Germinal center (tissue), 1 donor: ENCODE measurements around the gene MBNL3.

ENCODE experiments used
- DNase-seq: peaks from one replicate; pipeline ENCODE4 v3.0.0; 2012; ENCODE audit warnings: mixed read lengths, low spot score

Gene MBNL3, protein sequence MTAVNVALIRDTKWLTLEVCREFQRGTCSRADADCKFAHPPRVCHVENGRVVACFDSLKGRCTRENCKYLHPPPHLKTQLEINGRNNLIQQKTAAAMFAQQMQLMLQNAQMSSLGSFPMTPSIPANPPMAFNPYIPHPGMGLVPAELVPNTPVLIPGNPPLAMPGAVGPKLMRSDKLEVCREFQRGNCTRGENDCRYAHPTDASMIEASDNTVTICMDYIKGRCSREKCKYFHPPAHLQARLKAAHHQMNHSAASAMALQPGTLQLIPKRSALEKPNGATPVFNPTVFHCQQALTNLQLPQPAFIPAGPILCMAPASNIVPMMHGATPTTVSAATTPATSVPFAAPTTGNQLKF

DNA sequence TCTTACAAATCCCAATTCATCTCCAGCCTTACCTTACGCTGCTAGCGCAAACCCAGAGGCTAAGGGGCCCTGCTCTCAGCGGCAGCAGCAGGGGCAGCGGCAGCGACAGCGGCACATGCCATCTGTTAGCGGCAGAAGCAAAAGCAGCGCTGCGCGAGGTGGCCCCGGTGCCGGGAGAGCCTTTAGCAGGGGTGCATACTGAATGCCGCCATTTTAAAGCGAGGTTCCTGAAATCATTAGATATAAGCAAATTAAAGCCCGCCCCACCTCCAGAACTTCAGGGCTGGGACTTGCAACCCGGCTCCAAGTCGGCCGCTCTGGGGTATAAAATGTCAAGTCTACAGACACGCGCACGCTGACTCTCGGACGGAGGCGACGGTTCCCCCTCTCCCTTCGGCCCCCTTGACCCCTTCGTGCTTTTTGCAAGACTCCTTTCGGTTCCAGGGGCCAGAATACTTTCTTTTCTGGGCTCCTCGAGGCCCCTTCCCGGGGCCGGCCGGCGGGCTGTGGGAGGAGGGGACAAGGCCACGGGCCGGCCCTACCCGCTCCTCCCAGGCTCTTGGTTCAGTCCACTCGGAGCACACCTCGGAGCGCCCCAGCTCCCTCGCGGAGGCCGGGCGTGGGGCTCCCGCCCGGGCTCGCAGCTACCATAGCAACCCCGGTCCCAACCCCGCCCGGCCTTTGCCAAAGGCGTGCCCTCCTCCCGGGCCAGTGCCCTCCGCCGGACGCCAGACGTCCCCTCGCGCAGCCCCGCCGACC, at the start of gene MBNL3:
TSS of gene MBNL3 (minus strand) at position 220 of the 759 bp plus-strand sequence. CDS start 49,427 bp downstream, outside the sequence.
- peak; percentile 51 for DNase-seq

DNA sequence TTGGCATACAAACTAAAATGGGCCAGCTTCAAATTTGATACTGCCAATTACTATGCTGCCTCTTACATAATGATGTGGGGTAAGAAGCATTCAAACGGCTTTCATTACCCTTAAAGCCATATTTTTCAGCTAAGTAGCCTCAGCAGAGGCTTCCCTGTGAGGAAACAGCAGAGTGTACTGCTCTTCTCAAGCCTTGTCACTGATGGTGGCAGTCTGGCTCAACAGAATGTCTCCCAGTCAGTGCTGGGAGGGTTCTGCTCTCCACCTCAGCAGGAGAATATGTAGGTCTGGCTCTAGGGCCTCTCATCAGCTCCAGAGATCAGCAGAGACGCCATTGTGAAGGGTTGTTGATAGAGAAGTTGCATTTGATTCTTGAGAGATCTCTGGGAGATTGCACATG, 44.6 kb upstream of the MBNL3 start:
- no peak for DNase-seq

DNA sequence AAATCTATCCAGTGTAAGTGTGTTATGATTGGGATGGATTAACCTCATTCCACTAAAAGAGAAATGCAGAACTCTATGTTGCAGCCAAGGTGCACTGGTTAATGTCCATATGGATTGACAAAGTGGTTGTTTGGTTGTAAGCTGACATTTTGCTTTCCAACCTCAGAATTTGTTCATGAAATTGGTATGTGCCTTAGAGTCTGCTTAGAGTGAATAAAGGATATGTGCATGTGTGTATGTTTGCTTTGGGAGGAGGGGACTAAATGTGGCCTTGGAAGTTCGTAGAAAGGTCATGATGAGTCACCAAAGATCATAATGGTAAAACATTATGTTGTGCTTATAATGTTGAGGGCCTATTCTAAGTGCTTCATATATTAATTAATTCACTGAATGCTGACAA, 44.1 kb upstream of the MBNL3 start:
- DNase-seq = no peak

DNA sequence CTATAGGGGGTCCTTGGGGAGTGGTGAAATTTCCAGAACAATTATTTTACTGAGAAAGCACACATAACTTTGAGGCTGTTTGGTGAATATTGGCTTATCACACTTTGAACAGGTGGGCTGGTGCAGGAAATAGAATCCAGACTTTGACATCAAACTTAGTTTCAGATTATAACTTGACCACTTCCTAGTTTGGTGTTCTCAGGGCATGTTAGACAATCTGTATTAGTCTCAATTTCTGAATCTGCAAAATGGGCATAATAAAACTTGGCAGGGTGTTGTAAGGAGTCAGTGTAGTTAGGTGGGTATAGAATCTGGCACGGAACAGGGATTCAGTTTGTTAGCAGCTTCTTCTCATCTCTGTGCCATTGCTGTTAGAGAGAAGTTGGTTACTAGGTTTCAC, 43.3 kb upstream of the MBNL3 start:
- DNase-seq = no peak

DNA sequence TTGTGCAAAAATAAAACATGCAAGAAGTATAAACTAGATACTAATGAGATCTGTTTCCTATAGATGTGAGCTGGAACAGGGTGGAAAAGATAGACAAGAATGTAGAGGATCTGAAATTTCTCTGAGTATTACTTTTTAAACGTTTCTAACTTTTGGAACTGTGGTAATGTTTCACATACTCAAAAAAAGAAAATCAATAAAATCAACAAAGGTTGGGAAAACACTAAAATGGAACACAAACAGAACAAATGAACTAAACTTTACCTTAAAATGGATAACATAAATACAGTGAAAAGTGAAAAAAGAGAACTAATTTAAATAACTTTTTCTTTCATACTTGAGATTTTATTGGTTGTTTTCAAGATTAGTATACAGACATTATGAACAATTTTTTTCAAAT, 32.0 kb upstream of the MBNL3 start:
- no peak for DNase-seq

DNA sequence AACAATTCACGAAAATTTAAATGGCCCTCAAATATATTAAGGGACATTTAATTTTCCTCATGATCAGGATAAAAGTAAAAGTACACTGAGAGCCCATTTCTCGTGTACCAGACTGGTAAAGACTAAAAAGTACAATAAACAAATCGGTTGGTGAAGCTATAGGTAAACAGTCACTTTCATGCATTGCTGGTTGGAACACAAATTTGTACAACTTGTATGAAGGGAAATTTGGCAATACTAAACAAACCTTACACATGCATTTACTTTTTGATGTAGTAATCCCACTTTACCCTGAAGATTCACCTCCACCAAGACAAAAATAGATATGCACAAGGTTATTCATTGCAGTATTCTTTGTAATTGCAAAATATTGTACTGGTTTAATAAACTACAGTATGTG, 31.4 kb upstream of the MBNL3 start:
- DNase-seq = no peak

DNA sequence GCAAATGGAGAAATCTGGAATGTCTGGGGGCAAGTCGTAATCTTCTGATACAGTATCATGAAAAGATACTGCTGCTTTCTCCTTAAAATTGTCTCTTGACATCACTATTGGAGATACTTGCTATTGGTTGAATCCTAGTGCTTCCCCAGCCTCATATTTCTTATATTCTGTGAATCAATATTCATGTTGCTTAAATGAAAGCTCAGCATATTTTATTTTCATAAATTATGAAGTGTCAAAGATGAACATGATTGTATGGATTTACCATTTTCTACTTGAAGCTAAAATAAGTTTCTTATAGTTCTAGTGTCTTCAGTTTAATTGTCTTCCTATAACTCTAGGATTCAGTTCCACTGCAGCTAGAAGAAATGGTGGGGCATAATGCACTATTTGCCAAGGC, 29.6 kb upstream of the MBNL3 start:
- no peak for DNase-seq

DNA sequence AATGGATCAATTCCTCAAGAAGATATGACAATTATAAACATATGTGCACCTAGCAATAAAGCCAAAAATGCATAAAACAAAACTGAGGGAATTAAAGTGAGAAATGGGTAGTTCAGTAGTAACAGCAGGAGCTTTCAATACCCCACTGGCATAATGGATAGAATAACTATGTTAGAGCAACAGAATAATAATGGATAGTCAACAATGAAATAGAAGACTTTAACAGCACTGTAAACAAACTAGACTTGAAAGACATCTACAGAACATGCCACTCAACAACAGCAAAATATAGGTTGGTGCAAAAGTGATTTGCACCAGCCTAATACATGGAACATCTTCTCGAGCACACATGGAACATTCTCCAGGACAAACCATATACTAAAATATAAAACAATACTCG, 20.0 kb upstream of the MBNL3 start:
- DNase-seq = no peak

DNA sequence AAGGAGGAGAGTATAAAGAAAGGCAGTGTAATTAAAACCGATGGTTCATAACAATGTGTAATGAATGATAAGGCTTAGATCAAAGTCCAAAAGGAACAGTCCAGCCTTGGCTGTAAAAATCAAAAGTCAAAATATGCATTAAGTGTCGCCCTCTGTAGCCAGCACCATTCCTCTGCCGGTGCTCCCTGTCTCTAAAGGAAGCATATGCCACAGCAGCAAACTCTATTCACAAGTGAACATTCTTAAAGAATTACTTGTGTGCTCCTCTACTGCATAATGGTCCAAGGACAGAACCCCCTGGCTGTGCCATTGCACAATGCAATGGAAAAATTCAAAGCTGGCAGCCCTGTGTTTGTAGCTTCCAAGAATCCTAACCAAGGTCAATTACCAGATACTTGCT, 16.3 kb upstream of the MBNL3 start:
- DNase-seq = no peak

DNA sequence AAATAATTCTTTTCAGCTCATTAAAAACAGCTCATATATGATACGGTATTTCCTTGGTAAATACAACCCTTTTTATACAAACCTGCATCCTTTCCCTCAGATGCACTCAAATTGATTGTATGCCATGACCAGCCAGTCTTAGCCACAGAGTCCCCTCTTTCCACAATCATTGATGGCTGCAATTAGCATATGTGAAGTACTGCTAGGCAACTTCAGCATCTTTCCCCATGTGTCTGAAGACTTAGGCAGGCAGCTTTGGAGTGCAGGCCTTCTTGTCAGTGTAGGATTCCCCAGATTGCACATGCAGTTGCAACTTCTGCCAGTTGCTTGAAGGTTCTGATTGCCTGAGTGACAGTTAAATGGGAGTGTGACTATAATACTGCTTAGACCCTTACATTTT, 15.6 kb upstream of the MBNL3 start:
- no peak for DNase-seq

DNA sequence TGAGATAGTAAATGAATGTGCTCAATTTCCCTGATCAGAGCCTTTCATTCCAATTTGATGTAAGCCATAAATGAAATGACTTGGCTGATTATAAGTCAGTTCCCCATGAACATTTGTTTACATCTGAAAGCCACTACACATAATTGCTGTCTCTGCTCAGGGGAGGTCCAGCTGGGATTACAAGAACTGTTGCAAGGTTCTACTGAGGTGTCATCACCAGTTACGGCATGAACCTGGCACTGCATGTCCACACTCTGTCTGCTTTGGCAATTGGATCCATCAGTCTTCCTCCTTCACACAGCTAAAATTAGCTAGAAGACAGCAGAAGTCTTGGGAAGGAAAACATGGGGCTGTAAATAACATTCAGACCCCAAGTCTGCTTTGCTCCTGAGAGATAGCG, 12.8 kb upstream of the MBNL3 start:
- DNase-seq = no peak

DNA sequence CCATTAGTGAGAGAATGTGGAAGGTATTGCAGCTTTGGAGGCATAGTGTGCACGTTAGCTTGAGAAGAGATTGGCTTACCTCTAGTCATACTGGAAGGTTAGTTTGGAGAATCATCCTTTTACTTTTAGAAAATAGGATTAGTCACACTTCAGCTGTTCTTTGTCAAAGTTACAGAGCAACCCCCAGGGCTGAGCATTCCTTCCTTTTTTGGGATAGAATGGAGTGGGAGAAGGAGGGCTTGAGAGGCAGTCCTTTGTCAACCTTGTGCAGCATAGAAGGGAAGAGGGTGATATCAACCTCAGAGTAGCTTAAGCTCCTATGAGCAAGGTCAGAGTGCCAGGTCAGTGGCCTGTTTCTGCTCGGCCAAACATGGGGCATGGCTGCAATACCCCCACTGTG, 8.6 kb upstream of the MBNL3 start:
- no peak for DNase-seq

DNA sequence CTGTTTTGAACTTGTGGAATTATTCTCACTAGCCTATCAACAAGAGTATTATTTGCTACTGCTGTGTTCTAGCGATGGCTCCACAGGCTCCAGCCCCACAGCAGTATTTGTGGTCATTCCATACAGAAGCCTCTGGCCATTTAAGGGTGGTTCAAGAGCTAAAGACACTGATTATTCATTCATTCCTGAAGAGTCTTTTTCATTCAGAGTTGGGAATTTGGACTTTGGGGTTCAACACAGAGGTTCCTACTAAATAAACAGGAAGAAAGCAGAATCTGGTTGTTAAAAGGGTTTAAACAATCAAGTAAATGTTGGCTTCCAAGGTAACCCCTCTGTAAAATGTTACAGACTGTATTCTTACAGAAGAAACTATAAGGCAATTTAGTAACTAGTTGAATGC, 4.3 kb upstream of the MBNL3 start:
- DNase-seq = no peak

DNA sequence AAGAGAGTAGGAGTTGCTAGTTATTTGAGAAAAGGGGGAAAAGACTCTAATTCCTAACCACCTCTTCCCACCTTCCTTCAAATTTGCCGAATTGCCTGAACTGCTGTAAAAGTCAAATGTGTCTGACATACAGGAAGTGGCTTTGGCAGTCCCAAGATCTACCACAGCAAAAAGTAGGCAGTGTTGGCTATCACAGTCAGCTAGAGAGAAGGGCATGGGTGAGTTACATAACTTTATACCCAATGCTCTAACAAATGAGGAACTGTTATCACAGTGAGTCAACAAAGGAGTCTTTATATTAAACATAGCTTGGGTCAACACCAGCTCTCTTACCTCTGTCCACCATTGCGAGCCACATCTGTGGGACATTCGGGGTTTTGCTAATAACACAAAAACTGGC, 2.4 kb upstream of the MBNL3 start:
- DNase-seq = peak; percentile 9

DNA sequence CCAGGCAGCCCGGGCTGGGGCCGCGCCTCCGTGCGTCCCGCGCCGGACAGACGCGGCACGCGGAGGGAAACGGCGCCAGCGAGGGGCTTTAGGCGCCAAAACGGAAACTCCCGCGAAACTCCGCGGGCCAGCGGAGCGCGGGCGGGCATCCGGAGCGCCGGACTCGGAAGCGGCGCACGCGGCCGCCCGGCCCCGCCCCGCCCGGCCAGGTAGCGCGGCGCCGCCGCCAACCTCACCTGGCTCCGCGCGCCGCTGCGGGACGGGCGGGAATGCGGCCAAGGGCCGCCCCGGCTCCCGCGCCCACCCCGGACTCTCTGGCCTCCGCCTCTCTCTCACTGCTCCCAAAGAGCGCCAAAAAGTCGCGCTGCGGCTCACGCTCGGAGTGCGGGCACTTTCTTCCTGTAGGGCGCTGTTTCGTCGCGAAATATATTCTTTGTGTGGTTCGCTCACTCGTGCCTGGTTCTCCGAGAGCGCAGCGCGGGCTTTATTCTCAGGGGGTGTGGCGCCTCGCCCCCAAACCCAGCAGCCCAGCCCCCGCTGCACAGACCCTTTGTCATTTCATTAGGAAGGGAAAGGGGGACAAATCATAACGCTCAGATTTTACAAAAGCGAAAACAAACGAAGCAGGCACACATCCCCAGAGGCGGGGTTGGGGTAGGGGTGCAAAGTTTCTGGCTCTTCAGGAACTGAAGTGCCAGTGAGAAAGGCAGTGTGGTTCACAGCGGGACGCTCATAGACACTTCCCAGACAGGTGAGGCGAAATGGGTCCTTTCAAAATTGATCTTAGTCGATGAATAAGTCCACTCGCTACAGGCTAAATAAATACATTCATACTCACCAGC, 961 bp upstream of the MBNL3 start:
- DNase-seq = no peak

DNA sequence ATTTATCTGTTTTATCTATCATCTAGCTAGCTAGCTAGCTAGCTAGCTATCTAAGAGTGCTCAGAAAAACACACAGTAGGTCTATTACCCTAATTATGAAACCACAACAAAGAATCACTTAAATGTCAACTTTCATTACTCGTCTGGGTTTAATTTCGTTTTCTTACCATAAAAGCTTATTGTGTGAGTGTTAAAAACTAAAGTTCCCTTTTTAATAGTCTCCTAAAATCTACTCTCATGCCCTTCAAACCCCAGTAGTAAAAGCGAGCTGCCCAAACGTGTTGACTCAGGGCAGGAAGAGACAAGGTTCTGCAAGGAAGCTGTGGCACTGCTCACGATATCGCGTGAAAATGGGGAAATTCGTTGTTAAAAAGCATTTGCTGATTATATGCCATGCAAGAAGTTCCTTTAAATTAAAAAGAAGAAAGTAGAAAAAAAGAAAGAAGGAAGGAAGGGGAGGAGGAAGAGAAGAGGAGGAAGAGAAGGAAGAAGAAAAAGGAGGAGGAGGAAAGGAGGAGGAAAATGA, 595 bp downstream of the MBNL3 start:
- no peak for DNase-seq

DNA sequence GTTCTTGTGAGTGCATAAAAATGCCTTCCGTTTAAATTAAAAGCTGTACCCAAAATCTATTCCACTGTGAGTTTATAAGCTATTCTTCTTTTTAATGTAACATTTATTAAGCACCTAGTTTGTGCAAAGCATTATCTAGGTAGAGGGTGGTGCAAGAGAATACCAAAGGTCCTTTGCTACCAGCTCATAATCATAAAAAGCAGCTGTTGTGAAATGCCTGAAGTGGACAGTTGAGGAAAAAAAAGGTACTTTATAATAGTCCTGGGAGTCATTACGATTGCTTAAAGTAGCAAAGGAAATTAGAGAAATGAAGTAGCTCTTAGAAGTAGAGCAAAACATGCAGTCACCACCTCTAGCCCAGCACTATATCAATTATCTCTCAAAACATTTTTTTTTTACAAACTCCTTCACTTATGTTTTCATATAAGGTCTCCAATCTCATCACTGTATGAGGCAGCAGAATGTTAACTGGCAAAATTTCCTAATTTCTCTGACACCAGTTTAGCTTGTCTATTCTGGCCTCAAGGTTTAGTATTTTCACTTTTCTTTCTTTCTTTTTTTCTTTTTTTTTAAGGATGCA, 2.1 kb downstream of the MBNL3 start:
- DNase-seq = no peak

DNA sequence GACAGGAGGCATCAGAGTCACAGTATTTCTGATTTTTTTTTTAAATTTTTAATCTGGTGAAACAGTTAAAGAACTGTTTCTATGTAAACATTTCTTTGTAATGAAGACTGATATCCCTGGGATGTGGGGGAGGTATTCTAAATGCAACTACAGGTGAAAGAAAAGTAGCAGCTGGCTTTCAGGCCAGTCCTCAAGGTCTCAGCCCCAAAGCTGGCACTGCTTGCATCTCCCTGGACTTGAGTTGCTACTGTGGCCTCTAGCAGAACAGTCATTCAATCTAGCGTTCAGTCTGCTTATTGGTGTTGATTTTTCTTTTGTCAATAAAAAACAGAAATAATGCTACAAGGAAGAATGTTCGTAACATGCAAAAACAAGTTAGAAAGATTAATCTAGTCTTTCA, 4.9 kb downstream of the MBNL3 start:
- DNase-seq = no peak

DNA sequence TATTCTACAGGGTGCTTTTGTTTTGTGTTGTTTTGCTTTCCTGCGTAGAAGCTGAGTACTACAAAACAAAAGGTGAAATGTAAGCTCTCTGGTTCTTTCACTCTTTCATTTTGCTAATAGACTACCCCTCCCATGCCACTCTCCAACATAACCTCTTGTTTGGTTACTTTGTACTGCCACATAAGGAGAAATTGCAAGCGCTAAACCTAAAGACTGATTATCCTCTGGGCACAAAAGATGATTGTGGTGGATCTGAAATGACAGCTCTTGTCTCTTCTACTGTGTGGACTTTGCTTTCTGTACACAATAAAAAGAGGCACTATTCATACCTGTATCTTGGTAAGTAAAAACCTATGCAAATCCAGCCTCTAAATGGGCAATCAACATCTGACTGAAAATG, 5.3 kb downstream of the MBNL3 start:
- no peak for DNase-seq

DNA sequence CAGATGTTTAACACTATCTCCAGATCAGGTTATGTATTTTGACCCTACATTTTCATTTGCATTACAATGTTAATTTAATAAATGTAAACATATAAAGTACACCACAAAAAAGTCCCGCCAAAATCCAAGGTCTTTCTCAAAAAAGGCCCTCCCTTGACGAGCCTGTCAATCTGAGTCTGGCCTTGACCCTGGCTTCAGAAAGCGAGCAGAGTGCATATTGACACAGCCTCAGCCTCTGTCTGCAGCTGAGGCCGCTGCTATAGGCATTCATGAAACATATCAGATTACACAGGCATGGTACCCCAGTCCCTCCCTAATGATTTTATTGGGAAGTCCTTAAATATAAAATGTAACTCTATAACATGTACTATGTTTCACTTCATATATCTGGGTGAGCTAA, 6.2 kb downstream of the MBNL3 start:
- DNase-seq = no peak

DNA sequence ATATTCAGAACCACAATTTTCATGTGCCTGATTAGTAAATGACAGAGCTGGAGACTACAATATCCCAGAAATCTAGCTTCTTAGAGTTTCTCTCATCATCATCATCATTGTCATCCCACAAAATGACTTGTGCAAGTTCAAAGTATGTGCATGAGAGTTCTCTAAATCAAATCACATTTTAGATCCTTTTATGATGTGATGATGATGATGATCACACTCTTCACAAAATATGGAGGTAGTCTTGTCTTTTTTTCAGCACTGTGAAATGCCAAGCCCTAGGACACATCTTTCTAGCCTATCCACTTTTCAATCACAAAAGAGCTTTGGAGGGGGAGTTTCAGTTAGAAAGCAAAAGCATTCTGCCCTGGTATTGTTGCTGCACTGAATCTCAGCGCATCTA, 7.4 kb downstream of the MBNL3 start:
- no peak for DNase-seq

DNA sequence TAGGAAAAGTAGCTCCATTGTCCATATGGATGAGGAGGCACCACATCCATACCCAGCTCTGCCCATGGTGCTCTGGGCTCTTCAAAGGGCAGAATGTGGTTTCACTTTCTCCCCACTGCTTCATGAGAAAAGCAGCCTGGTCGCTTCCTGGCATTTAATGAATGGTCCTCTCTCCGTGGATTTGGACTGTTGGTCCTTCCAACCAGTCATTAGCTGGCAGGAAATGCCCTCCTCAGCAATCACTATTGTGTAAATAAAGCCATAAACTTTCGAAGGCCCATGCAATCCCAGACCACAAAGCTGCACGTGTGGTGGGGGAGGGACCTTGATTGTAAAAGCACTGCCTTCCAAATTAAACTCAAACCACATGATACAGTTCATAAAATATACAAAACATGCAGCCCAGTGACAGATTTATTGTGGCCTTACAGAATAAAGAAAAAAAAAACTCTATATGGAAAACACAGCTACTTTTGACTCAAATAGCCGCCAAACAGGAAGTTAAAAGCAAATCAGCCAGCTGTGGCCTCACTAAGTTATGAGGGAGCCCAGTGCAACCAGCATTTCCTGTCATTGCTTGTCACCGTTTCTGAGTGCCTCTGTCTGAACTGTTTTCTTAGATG, 8.1 kb downstream of the MBNL3 start:
- peak; percentile 41 for DNase-seq
